ENCODE data around the gene DENND5B.
"Not testable (repeated sequence)": the region's sequence is repeated elsewhere in the genome, so short reads cannot be mapped to it uniquely, and the experiment has no call there.

The DENND5B gene

GRCh38 chr12:31557707-31558106, 33.2 kb downstream of the DENND5B start:
- DNase-seq (ENCODE audit: low read depth in 2 of 2): no peak

- not testable (repeated sequence) for DNase-seq (ENCODE audit: low read depth in 2 of 2)
These were observed 35.5 kb downstream of the DENND5B start for GRCh38 chr12:31555466-31555865.

- not testable (repeated sequence) for DNase-seq (ENCODE audit: low read depth in 2 of 2)
These were observed 40.3 kb downstream of the DENND5B start for GRCh38 chr12:31550590-31550989.

GRCh38 chr12:31536672-31537071, 54.3 kb downstream of the DENND5B start:
- no peak for DNase-seq (ENCODE audit: low read depth in 2 of 2)

- no peak for DNase-seq (ENCODE audit: low read depth in 2 of 2)
These were observed 57.5 kb downstream of the DENND5B start for GRCh38 chr12:31533470-31533869.

GRCh38 chr12:31531893-31532292, 59.0 kb downstream of the DENND5B start:
- DNase-seq (ENCODE audit: low read depth in 2 of 2): no peak

GRCh38 chr12:31528095-31528494, 62.8 kb downstream of the DENND5B start:
- DNase-seq (ENCODE audit: low read depth in 2 of 2): no peak

- no peak for DNase-seq (ENCODE audit: low read depth in 2 of 2)
These were observed 63.9 kb downstream of the DENND5B start for GRCh38 chr12:31527083-31527482.

- no peak for DNase-seq (ENCODE audit: low read depth in 2 of 2)
These were observed 64.8 kb downstream of the DENND5B start for GRCh38 chr12:31526158-31526546.

GRCh38 chr12:31525496-31526157, 65.3 kb downstream of the DENND5B start:
- no peak for DNase-seq (ENCODE audit: low read depth in 2 of 2)

- no peak for DNase-seq (ENCODE audit: low read depth in 2 of 2)
These were observed 66.0 kb downstream of the DENND5B start for GRCh38 chr12:31524791-31525495.

- DNase-seq (ENCODE audit: low read depth in 2 of 2): no peak
These were observed 67.6 kb downstream of the DENND5B start for GRCh38 chr12:31523306-31523705.

GRCh38 chr12:31522607-31523006, 68.3 kb downstream of the DENND5B start:
- no peak for DNase-seq (ENCODE audit: low read depth in 2 of 2)

- DNase-seq (ENCODE audit: low read depth in 2 of 2): no peak
These were observed 69.0 kb downstream of the DENND5B start for GRCh38 chr12:31521964-31522363.

GRCh38 chr12:31519511-31519910, 71.4 kb downstream of the DENND5B start:
- no peak for DNase-seq (ENCODE audit: low read depth in 2 of 2)

- DNase-seq (ENCODE audit: low read depth in 2 of 2): no peak
These were observed 72.2 kb downstream of the DENND5B start for GRCh38 chr12:31518680-31519227.

- DNase-seq (ENCODE audit: low read depth in 2 of 2): no peak
These were observed 72.9 kb downstream of the DENND5B start for GRCh38 chr12:31517994-31518393.

- DNase-seq (ENCODE audit: low read depth in 2 of 2): no peak
These were observed 74.2 kb downstream of the DENND5B start for GRCh38 chr12:31516702-31517101.

- DNase-seq (ENCODE audit: low read depth in 2 of 2): no peak
These were observed 76.0 kb downstream of the DENND5B start for GRCh38 chr12:31514912-31515311.

GRCh38 chr12:31510034-31510433, 80.9 kb downstream of the DENND5B start:
- DNase-seq (ENCODE audit: low read depth in 2 of 2): no peak

- DNase-seq (ENCODE audit: low read depth in 2 of 2): no peak
These were observed 82.3 kb downstream of the DENND5B start for GRCh38 chr12:31508436-31509150.

GRCh38 chr12:31507966-31508365, 83.0 kb downstream of the DENND5B start:
- no peak for DNase-seq (ENCODE audit: low read depth in 2 of 2)

Measured in activated CD8-positive, alpha-beta memory T cell treated with anti-CD3 and anti-CD28 coated beads for 4 hours (primary cell).